Ishikawa (cell line): ENCODE data around the gene DIP2C.

Experiments used
- CEBPB ChIP-seq: IDR thresholded peaks from 2 replicates; pipeline ENCODE4 v1.6.1; 2012
- CREB1 ChIP-seq: IDR thresholded peaks from 2 replicates; pipeline ENCODE4 v1.6.1; 2012; ENCODE audit warnings: low read depth
- EGR1 ChIP-seq: IDR thresholded peaks from 2 replicates; pipeline ENCODE4 v1.6.1; 2012
- EP300 ChIP-seq: IDR thresholded peaks from 2 replicates; pipeline ENCODE4 v1.6.1; 2012; ENCODE audit warnings: borderline replicate concordance
- FOXM1 ChIP-seq: IDR thresholded peaks from 2 replicates; pipeline ENCODE4 v1.6.1; 2012; ENCODE audit warnings: low read depth, borderline replicate concordance
- NFIC ChIP-seq: IDR thresholded peaks from 2 replicates; pipeline ENCODE4 v1.6.1; 2012
- RAD21 ChIP-seq: IDR thresholded peaks from 2 replicates; pipeline ENCODE4 v1.6.1; 2012; ENCODE audit warnings: low read depth
- TAF1 ChIP-seq: IDR thresholded peaks from 2 replicates; pipeline ENCODE4 v1.6.1; 2012; ENCODE audit warnings: low read depth, mild to moderate bottlenecking
- TCF12 ChIP-seq: IDR thresholded peaks from 2 replicates; pipeline ENCODE4 v1.6.1; 2012; ENCODE audit warnings: low read depth
- TEAD4 ChIP-seq: IDR thresholded peaks from 2 replicates; pipeline ENCODE4 v1.6.1; 2012
- YY1 ChIP-seq: IDR thresholded peaks from 2 replicates; pipeline ENCODE4 v1.6.1; 2012; ENCODE audit warnings: low read depth
- ZBTB7A ChIP-seq: IDR thresholded peaks from 2 replicates; pipeline ENCODE4 v1.6.1; 2012; ENCODE audit warnings: low read depth
- TF ChIP-seq, protein P1 (sequence below): IDR thresholded peaks from 2 replicates; pipeline ENCODE4 v1.6.1; 2012; ENCODE audit warnings: low read depth, mild to moderate bottlenecking
- TF ChIP-seq, protein P2 (sequence below): IDR thresholded peaks from 2 replicates; pipeline ENCODE4 v1.6.1; 2012
- TF ChIP-seq, protein P3 (sequence below): IDR thresholded peaks from 2 replicates; pipeline ENCODE4 v1.6.1; 2012

Gene DIP2C

DNA sequence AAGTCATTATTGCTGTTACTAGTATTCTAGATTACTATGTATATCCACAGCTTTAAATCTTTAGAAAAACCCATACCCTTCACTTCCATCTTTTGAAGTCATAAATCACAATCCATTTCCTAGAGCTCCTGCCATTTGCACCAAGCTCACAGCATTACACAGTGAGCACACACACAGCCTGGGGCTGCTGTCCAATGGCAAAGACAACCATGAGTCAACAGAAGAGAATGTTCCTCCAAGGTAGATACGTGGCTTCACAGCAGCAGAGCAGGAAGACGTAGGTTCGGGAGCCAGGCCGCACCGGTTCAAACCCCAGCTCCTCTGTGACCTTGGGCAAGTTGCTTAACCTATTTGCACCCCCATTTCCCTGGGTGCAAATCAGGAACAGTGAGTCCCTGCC, 234.6 kb downstream of the DIP2C start:
- peak; percentile 47; the same call in 1 of the 2 replicates for TF ChIP-seq TEAD4
- TF ChIP-seq, protein P1, sequence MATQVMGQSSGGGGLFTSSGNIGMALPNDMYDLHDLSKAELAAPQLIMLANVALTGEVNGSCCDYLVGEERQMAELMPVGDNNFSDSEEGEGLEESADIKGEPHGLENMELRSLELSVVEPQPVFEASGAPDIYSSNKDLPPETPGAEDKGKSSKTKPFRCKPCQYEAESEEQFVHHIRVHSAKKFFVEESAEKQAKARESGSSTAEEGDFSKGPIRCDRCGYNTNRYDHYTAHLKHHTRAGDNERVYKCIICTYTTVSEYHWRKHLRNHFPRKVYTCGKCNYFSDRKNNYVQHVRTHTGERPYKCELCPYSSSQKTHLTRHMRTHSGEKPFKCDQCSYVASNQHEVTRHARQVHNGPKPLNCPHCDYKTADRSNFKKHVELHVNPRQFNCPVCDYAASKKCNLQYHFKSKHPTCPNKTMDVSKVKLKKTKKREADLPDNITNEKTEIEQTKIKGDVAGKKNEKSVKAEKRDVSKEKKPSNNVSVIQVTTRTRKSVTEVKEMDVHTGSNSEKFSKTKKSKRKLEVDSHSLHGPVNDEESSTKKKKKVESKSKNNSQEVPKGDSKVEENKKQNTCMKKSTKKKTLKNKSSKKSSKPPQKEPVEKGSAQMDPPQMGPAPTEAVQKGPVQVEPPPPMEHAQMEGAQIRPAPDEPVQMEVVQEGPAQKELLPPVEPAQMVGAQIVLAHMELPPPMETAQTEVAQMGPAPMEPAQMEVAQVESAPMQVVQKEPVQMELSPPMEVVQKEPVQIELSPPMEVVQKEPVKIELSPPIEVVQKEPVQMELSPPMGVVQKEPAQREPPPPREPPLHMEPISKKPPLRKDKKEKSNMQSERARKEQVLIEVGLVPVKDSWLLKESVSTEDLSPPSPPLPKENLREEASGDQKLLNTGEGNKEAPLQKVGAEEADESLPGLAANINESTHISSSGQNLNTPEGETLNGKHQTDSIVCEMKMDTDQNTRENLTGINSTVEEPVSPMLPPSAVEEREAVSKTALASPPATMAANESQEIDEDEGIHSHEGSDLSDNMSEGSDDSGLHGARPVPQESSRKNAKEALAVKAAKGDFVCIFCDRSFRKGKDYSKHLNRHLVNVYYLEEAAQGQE: peak; percentile 41; the same call in 1 of the 2 replicates
- no peak for TF ChIP-seq TAF1

DNA sequence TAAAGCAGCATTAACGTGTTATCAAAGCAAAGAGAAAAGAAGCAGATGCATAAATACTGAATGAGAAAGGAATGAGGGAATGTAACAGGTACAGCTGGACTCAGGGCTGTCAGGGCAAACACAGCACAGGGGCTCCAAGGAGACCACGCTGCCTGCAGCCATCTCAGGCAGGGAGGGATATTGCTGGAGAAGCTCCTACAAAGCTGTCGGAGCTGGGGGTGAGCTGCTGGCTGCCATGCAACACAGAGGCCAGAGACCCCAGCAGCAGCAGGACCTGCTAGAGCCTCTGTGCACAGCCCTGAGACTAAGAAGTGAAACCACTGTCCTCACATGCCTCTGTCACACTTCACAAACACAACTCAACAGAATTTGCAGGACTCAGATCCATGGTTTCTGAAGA, 235.8 kb downstream of the DIP2C start:
- TF ChIP-seq CREB1 (no peak), TCF12 (no peak), TAF1 (no peak)

DNA sequence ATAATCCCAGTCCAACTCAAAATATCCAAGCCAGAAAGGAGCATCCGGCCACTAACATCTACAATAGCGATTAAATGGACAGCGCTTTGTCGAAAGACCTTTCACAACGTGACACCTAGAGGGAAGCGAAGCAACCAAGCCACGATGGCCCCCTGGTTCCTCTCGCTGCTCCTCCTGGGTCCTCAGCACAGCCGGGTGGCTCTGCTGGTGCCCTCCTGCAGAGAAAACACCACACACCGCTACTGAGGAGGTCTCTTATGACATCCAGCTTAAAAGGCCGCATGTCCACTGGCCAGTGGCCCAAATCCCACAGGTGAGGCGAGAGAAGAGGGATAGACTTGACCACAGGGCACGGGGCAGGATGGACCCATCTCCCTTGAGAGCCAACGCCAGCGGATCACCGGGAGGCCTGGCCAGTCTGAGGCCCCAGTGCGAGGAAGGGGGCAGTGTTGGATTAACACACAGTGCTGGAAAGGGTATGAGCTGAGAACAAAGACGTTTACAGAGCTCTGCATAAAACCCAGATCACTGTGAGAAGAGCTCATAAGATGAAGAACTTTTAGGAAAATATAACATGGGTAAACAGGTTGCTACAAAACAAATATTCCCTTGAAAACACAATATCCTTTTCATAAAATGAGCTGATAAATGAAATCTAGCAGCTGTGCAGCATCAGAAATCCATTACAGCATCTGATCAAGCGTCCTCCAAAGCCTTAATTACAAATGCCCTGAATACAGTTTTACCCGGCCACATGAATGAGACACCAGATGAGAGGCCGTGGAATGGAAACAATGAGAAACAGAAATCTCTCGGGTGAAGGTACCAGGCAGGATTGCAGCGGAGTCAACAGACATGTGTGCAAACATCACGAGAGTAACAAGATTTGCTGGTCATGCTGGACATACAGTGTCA, 236.7 kb downstream of the DIP2C start:
- TF ChIP-seq YY1 (no peak), NFIC (no peak), EGR1 (no peak), RAD21 (no peak), TAF1 (no peak), TCF12 (no peak), EP300 (no peak), CREB1 (no peak)
- TF ChIP-seq, protein P1: no peak
- TF ChIP-seq, protein P2, sequence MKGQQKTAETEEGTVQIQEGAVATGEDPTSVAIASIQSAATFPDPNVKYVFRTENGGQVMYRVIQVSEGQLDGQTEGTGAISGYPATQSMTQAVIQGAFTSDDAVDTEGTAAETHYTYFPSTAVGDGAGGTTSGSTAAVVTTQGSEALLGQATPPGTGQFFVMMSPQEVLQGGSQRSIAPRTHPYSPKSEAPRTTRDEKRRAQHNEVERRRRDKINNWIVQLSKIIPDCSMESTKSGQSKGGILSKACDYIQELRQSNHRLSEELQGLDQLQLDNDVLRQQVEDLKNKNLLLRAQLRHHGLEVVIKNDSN: no peak

DNA sequence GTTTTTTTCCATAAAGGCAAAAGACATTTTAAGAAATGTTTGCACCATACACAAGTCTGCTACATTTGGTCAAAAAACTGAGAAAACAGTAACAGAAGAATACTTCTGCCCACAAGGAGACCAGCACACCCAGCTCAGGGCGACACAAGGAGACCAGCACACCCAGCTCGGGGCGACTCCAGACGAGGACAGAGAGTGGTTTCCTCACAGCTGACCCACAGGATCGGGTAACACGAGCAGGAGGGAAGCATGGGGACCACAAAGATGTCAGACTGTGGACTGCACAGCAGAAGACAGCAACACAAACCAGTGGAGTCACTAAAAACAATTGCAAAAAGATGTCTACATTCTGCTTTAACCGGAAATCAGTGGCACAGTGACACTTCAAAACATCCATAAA, 237.6 kb downstream of the DIP2C start:
- TF ChIP-seq FOXM1 (no peak), CREB1 (no peak), CEBPB (no peak), TAF1 (no peak), TCF12 (no peak), EP300 (no peak), NFIC (no peak), EGR1 (no peak), TEAD4 (no peak), YY1 (no peak), ZBTB7A (no peak)
- TF ChIP-seq, protein P2: no peak
- TF ChIP-seq, protein P1: no peak
- TF ChIP-seq, protein P3, sequence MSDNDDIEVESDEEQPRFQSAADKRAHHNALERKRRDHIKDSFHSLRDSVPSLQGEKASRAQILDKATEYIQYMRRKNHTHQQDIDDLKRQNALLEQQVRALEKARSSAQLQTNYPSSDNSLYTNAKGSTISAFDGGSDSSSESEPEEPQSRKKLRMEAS: no peak

DNA sequence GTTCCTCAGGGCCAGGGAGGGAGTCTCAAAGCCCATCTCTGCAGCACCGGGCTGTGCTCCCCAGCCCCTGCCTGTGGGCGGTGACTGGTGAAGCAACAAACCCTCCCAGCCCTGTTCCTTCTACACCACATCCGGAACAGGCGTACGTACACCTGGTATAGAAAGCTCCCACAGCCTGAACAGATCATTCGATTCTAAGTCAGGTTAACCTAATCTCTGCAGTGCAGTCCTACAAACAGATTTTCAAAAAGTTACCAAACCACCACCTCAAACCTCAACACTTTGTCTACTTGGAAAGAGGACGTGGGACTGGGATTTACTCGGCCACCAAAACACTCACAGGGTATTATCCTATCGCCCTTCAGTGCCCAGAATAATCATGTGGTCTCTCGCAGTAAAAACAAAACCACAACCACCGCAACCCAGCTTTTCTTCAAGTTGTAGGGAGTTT, 238.4 kb downstream of the DIP2C start:
- TF ChIP-seq TAF1 (no peak), TCF12 (no peak), YY1 (no peak), EP300 (no peak), RAD21 (no peak), FOXM1 (no peak), NFIC (no peak), ZBTB7A (no peak), CEBPB (no peak), CREB1 (no peak), TEAD4 (no peak), EGR1 (no peak)
- TF ChIP-seq, protein P3: no peak
- TF ChIP-seq, protein P1: no peak
- TF ChIP-seq, protein P2: no peak
